H7 (cell line): ENCODE results near the gene PDP2. TPM values are rescaled to one million over a fixed set of nuclear protein-coding genes. Genes with fewer than 3 reads are reported as not detected.

Source experiments
- DNase-seq: peaks from one replicate; pipeline ENCODE4 v3.0.0; 2012
- H3K27me3 ChIP-seq: 2 replicates; pipeline ENCODE4 v1.6.0; 2011; ENCODE audit warnings: mild to moderate bottlenecking, low read length; ENCODE audit not compliant: control insufficient read depth, insufficient read depth
- H3K36me3 ChIP-seq: replicated peaks from 2 replicates; pipeline ENCODE4 v1.5.1; 2011; ENCODE audit warnings: low read length; ENCODE audit not compliant: control insufficient read depth, insufficient read depth
- H3K4me3 ChIP-seq: 2 replicates; pipeline ENCODE4 v1.5.1; 2011; ENCODE audit warnings: low read depth, mild to moderate bottlenecking, control low read depth, low read length, moderate library complexity; ENCODE audit not compliant: insufficient read depth
- total RNA-seq: library from RNA; depleted of rRNA; stranded (reverse); fragments of >200 nt; shearing (Covaris generic); gene quantifications from 2 replicates; pipeline ENCODE4 v1.2.3, GENCODE V29; 2014; rRNA removed

PDP2 gene
- 10.5 and 23.7 TPM in 2 replicates for total RNA-seq

GRCh38 chr16:66880288-66881013 is at the start of gene PDP2:
PDP2 (plus strand) TSS chr16:66880515; CDS start chr16:66884285, 3,770 bp downstream.
- H3K36me3 ChIP-seq: peaks cover 13% of the 10 kb centered on the region
- peak within 1 kb of the TSS; percentile 84 for H3K4me3 ChIP-seq
- peaks cover 4% of the 10 kb centered on the region for H3K27me3 ChIP-seq
- DNase-seq: peak; percentile 99

GRCh38 chr16:66832190-66832589 is 48.1 kb upstream of the PDP2 start:
- H3K27me3 ChIP-seq: peaks cover 2% of the 10 kb centered on the region; the same call in 1 of the 2 replicates

GRCh38 chr16:66832661-66833305 is 47.5 kb upstream of the PDP2 start:
- Histone ChIP-seq H3K27me3 (peaks cover 2% of the 10 kb centered on the region; the same call in 1 of the 2 replicates), H3K4me3 (no peak overlapping the region), H3K36me3 (no peaks in the 10 kb centered on the region; the same call in 1 of the 2 replicates)
- no peak for DNase-seq

More at GRCh38 chr16:66832190-66832589, 48.1 kb upstream of the PDP2 start:
- no peaks in the 10 kb centered on the region; the same call in 1 of the 2 replicates for H3K36me3 ChIP-seq
- no peak for DNase-seq
- H3K4me3 ChIP-seq: no peak overlapping the region

GRCh38 chr16:66834746-66835145 is 45.6 kb upstream of the PDP2 start:
- H3K4me3 ChIP-seq: no peak overlapping the region
- DNase-seq: no peak
- H3K36me3 ChIP-seq: no peaks in the 10 kb centered on the region
- H3K27me3 ChIP-seq: peaks cover 2% of the 10 kb centered on the region; the same call in 1 of the 2 replicates

- H3K4me3 ChIP-seq: no peak overlapping the region
- peaks cover 36% of the 10 kb centered on the region for H3K27me3 ChIP-seq
Measured at GRCh38 chr16:66840883-66841282, 39.4 kb upstream of the PDP2 start.

GRCh38 chr16:66841366-66841765 is 38.9 kb upstream of the PDP2 start:
- Histone ChIP-seq H3K4me3 (no peak overlapping the region), H3K27me3 (peaks cover 41% of the 10 kb centered on the region), H3K36me3 (no peaks in the 10 kb centered on the region)
- no peak for DNase-seq

More at GRCh38 chr16:66840883-66841282, 39.4 kb upstream of the PDP2 start:
- no peak for DNase-seq
- H3K36me3 ChIP-seq: no peaks in the 10 kb centered on the region

- DNase-seq: no peak
- Histone ChIP-seq H3K27me3 (peaks cover 51% of the 10 kb centered on the region), H3K36me3 (no peaks in the 10 kb centered on the region), H3K4me3 (no peak overlapping the region)
Measured at GRCh38 chr16:66842765-66843164, 37.5 kb upstream of the PDP2 start.

GRCh38 chr16:66843191-66843590 is 37.1 kb upstream of the PDP2 start:
- Histone ChIP-seq H3K27me3 (peaks cover 51% of the 10 kb centered on the region), H3K4me3 (no peak overlapping the region), H3K36me3 (no peaks in the 10 kb centered on the region)
- peak; percentile 39 for DNase-seq

- DNase-seq: no peak
- peaks cover 51% of the 10 kb centered on the region for H3K27me3 ChIP-seq
- no peaks in the 10 kb centered on the region for H3K36me3 ChIP-seq
- H3K4me3 ChIP-seq: peak overlapping the region; percentile 66
Measured at GRCh38 chr16:66844009-66844341, 36.3 kb upstream of the PDP2 start.

GRCh38 chr16:66844342-66845079 is 35.8 kb upstream of the PDP2 start, which contains the start of gene CA7:
CA7 (plus strand) TSS chr16:66844414; CDS start chr16:66844488, 74 bp downstream.
- Histone ChIP-seq H3K4me3 (peak within 1 kb of the TSS; percentile 66), H3K36me3 (no peaks in the 10 kb centered on the region), H3K27me3 (peaks cover 51% of the 10 kb centered on the region)
- peak; percentile 92 for DNase-seq

GRCh38 chr16:66845080-66845410 is 35.3 kb upstream of the PDP2 start:
- Histone ChIP-seq H3K27me3 (peaks cover 51% of the 10 kb centered on the region), H3K36me3 (no peaks in the 10 kb centered on the region), H3K4me3 (peak overlapping the region; percentile 66)
- peak; percentile 47 for DNase-seq

GRCh38 chr16:66845791-66846221 is 34.5 kb upstream of the PDP2 start:
- peak; percentile 51 for DNase-seq
- Histone ChIP-seq H3K36me3 (no peaks in the 10 kb centered on the region), H3K27me3 (peaks cover 51% of the 10 kb centered on the region), H3K4me3 (no peak overlapping the region)

- H3K36me3 ChIP-seq: no peaks in the 10 kb centered on the region
- peaks cover 51% of the 10 kb centered on the region for H3K27me3 ChIP-seq
- no peak for DNase-seq
- no peak overlapping the region for H3K4me3 ChIP-seq
Measured at GRCh38 chr16:66846266-66846665, 34.0 kb upstream of the PDP2 start.

GRCh38 chr16:66846831-66847230 is 33.5 kb upstream of the PDP2 start:
- Histone ChIP-seq H3K4me3 (no peak overlapping the region), H3K36me3 (no peaks in the 10 kb centered on the region), H3K27me3 (peaks cover 51% of the 10 kb centered on the region)
- no peak for DNase-seq
